ENCODE data around the gene ZNF664.

DNA sequence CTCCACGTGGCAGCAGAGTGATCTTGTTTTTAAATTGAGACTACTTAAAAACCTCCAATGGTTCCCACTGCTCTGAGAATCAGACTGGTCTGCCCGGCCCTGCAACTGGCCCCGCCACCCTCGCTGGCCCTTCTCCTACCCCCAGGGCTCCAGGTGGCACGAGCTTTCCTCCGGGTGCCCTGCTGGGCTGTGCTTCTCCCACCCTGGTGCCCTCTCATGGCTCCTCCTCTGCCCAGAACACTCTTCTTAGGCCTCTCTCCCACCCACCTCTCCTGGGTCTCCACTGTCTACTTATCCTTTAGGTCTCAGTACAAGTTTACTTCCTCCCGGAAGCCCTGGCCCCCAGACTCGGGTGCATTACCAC, 26.9 kb upstream of the ZNF664 start:
- no peak for TF ChIP-seq EZH2phosphoT487 (IDR thresholded peaks at IDR 0.05; ENCODE audit: low read depth)
- TF ChIP-seq, protein P1, sequence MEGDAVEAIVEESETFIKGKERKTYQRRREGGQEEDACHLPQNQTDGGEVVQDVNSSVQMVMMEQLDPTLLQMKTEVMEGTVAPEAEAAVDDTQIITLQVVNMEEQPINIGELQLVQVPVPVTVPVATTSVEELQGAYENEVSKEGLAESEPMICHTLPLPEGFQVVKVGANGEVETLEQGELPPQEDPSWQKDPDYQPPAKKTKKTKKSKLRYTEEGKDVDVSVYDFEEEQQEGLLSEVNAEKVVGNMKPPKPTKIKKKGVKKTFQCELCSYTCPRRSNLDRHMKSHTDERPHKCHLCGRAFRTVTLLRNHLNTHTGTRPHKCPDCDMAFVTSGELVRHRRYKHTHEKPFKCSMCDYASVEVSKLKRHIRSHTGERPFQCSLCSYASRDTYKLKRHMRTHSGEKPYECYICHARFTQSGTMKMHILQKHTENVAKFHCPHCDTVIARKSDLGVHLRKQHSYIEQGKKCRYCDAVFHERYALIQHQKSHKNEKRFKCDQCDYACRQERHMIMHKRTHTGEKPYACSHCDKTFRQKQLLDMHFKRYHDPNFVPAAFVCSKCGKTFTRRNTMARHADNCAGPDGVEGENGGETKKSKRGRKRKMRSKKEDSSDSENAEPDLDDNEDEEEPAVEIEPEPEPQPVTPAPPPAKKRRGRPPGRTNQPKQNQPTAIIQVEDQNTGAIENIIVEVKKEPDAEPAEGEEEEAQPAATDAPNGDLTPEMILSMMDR (IDR thresholded peaks at IDR 0.05; ENCODE audit: low read depth, low read length) = no peak
